Uterus (tissue), 4 donors: Measurements from ENCODE around the gene FBXO47. TPM values are rescaled to one million over a fixed set of nuclear protein-coding genes. Genes with fewer than 3 reads are reported as not detected.

Experiments
- DNase-seq, 2 donors: peaks; one replicate each; pipeline ENCODE4 v3.0.0-alpha.2; 2019 to 2020
- H3K27ac ChIP-seq, 2 donors: fragments of 200-600 bp; sonication (generic); 1 replicate in 1 of 2; 2 replicates in 1 of 2; pipeline ENCODE4 v1.5.1; 2016 to 2018
- H3K27me3 ChIP-seq, 2 donors: fragments of 200-600 bp; sonication (generic); one replicate each; pipeline ENCODE4 v1.5.1; 2018 to 2019; ENCODE audit warnings: control low read depth in 1 of 2
- H3K36me3 ChIP-seq, 2 donors: fragments of 200-600 bp; sonication (generic); one replicate each; pipeline ENCODE4 v1.5.1; 2019; ENCODE audit warnings: control low read depth in 1 of 2
- H3K4me1 ChIP-seq, 2 donors: fragments of 200-600 bp; sonication (generic); one replicate each; pipeline ENCODE4 v1.5.1; 2018 to 2019; ENCODE audit warnings: control low read depth in 1 of 2
- H3K4me3 ChIP-seq, 2 donors: fragments of 200-600 bp; sonication (generic); 1 replicate in 1 of 2; 2 replicates in 1 of 2; pipeline ENCODE4 v1.5.1; 2018 to 2019; ENCODE audit warnings: mild to moderate bottlenecking in 1 of 2
- H3K9me3 ChIP-seq, 2 donors: fragments of 200-600 bp; sonication (generic); one replicate each; pipeline ENCODE4 v1.5.1; 2019; ENCODE audit warnings: control low read depth in 1 of 2
- CTCF ChIP-seq, 4 experiments: fragments of 200-600 bp in 2 of 4; fragments of 450-650 bp in 2 of 4; sonication (generic) in 2 of 4; IDR thresholded peaks; one replicate each; pipeline ENCODE4 v1.5.1; 2016 to 2019; ENCODE audit warnings: antibody characterized with exemption in 4 of 4, mild to moderate bottlenecking in 2 of 4, moderate library complexity in 1 of 4
- POLR2A ChIP-seq, 2 donors: fragments of 450-650 bp; IDR thresholded peaks; one replicate each; pipeline ENCODE4 v1.6.1; 2016; ENCODE audit warnings: antibody characterized with exemption in 2 of 2, mild to moderate bottlenecking in 1 of 2, moderate library complexity in 1 of 2
- intact Hi-C: fragments of 100-400 bp; cut with DNase I; formaldehyde crosslinking; loops from one replicate; pipeline ENCODE4 v1.15.1; 2023; ENCODE audit warnings: low total_unique reads
- total RNA-seq, 4 donors: library from RNA; depleted of rRNA in 3 of 4; stranded (reverse); fragments of >200 nt in 3 of 4; gene quantifications; one replicate each; pipeline versions ENCODE4 v1.1.0 to v1.2.4, GENCODE V29; 2014 to 2023
- donor health status: DM: yes; HTN: yes; CAD: no.

Gene FBXO47
- total RNA-seq, 4 donors from 2014 or later, result 0.14 TPM; not detected in 3

DNA sequence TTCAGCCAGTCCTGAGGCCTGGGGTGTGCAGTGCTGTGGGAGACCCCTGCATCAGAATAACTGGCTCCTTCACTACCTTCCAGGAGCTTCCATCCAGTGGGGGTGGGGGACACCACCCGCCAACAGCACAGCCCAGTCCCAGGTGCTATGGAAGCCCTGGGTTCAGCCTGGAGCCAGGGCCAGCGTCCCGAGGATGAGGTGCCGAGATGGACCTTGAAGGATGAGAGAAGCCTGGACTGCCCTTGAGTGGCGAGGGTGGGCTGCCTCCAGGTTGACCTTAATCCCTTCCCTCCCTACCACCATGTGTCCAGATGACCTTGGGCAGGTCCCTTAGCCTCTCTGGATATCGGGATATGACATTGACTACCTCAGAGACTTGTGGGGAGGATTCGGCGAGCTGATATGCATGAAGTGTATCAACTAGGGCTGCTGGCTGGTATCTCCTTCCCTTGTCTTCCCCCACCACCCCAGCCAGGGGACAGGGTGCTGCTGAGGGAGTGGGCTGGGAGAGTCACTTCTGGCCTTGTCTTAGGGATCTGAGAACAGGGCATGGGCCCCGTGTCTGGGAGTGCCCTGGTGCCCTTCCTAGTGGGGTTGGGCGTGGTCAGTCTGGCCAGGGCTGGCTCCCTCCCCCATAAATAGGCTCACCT, 56.0 kb downstream of the FBXO47 start:
- H3K36me3 ChIP-seq, result no peaks in the 10 kb centered on the region
- DNase-seq, result peak; percentile 12 to 15
- TF ChIP-seq POLR2A (IDR thresholded peaks at IDR 0.05), result no peak
- no peaks in the 10 kb centered on the region for H3K9me3 ChIP-seq
- intact Hi-C loops, result no loop called here
- H3K27me3 ChIP-seq, result no peaks in the 10 kb centered on the region
- H3K27ac ChIP-seq, result peak overlapping the region; percentile 59 to 71
- H3K4me3 ChIP-seq, result no peak overlapping the region
- peaks cover 6 to 18% of the 10 kb centered on the region in 2 donors for H3K4me1 ChIP-seq

DNA sequence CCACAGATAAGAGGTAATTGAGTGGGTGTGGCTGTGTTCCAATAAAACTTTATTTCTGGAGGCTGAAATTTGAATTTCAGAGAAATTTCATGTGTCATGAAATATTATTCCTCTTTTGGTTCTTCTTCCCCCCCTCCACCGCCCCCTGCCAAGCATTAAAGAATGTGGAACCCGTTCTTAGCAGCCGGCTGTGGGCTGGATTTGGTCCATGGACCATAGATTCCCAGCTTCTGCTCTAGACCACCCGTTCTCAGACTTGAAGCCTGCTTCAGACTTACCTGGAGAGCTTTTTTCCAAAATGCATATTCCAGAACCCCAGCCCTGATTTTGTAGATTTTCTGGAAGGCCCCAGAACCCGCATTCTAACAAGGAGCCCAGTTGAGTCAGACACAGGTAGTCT, 56.9 kb downstream of the FBXO47 start:
- Histone ChIP-seq H3K9me3 (no peaks in the 10 kb centered on the region), H3K27me3 (no peaks in the 10 kb centered on the region), H3K27ac (no peak overlapping the region), H3K4me1 (peaks cover 6 to 18% of the 10 kb centered on the region in 2 donors), H3K4me3 (no peak overlapping the region), H3K36me3 (no peaks in the 10 kb centered on the region)
- intact Hi-C loops, result no loop called here
- TF ChIP-seq POLR2A (IDR thresholded peaks at IDR 0.05) (no peak), CTCF (IDR thresholded peaks at IDR 0.05) (no peak)
- peak; percentile 1 to 9 for DNase-seq

- intact Hi-C loops, result no loop called here
- no peaks in the 10 kb centered on the region for H3K27me3 ChIP-seq
- peak in 1 of 2 donors; percentile 21 for DNase-seq
- peak overlapping the region; percentile 53 to 62 for H3K27ac ChIP-seq
- peaks cover 6 to 18% of the 10 kb centered on the region in 2 donors for H3K4me1 ChIP-seq
- no peak for TF ChIP-seq POLR2A (IDR thresholded peaks at IDR 0.05)
- TF ChIP-seq CTCF (IDR thresholded peaks at IDR 0.05), result no peak
- no peaks in the 10 kb centered on the region for H3K36me3 ChIP-seq
- no peak overlapping the region for H3K4me3 ChIP-seq
- H3K9me3 ChIP-seq, result no peaks in the 10 kb centered on the region
These were observed 58.5 kb downstream of the FBXO47 start for GRCh38 chr17:38908676-38909181.

GRCh38 chr17:38907930-38908675, 59.1 kb downstream of the FBXO47 start:
- TF ChIP-seq CTCF (IDR thresholded peaks at IDR 0.05), result no peak
- TF ChIP-seq POLR2A (IDR thresholded peaks at IDR 0.05), result no peak
- peak overlapping the region; percentile 53 to 62 for H3K27ac ChIP-seq
- no peak for DNase-seq
- H3K36me3 ChIP-seq, result no peaks in the 10 kb centered on the region
- H3K27me3 ChIP-seq, result no peaks in the 10 kb centered on the region
- H3K4me3 ChIP-seq, result no peak overlapping the region
- peaks cover 6 to 15% of the 10 kb centered on the region in 2 donors for H3K4me1 ChIP-seq
- no peaks in the 10 kb centered on the region for H3K9me3 ChIP-seq
- intact Hi-C loops, result no loop called here

DNA sequence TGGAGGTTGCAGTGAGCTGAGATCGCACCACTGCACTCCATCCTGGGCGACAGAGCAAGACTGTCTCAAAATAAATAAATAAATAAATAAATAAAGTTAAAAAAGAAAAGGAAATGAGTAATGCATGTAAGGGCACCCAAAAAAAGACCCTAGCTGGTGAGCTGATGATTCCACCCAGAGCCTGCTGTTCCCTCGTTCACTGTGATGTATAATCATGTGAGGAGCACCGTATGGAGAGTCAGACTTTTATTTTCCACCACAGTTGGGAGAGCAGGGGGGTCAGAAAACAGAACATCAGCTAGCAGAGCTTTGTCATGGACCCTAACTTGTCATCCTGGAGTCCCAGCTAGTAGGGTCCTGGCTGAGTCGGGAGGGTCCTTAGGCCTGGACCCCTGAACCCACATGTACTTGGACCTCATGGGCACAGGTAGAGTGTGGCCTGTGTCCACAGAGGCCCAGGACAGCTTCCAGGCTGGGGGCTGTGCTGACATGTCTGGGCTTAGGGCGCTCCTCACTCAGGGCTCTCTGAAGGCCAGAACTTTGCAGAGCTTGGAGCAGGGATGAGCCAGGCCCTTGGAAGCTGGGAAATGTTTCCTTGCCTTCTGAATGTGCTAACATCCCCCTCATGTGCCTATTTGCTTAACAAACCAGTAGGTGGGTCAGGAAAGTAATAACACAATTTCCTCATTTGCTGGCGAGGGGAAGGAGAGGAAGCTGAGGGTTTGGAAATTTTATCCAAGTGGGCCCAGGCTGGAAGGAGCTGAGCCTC, 60.6 kb downstream of the FBXO47 start:
- TF ChIP-seq CTCF (IDR thresholded peaks at IDR 0.05), result no peak
- no peak for TF ChIP-seq POLR2A (IDR thresholded peaks at IDR 0.05)
- intact Hi-C loops, result no loop called here
- H3K4me3 ChIP-seq, result no peak overlapping the region
- no peaks in the 10 kb centered on the region for H3K9me3 ChIP-seq
- no peaks in the 10 kb centered on the region for H3K36me3 ChIP-seq
- no peak for DNase-seq
- H3K27ac ChIP-seq, result peak overlapping the region in 1 of 2 donors; percentile 69
- H3K27me3 ChIP-seq, result no peaks in the 10 kb centered on the region
- peaks cover 0 to 14% of the 10 kb centered on the region in 2 donors for H3K4me1 ChIP-seq
